Activated naive CD8-positive, alpha-beta T cell treated with anti-CD3 and anti-CD28 coated beads, Interleukin-2, amount 10 ng/mL, durations not matched to agents 7 days and 5 days (primary cell): ENCODE results near the gene PIWIL4. TPM values are rescaled to one million over a fixed set of nuclear protein-coding genes. Genes with fewer than 3 reads are reported as not detected.

Experiments used
- ATAC-seq: fragments of 150-1000 bp; cut with Tn5 transposase; one replicate; pipeline ENCODE4 v1.10.0; 2021; ENCODE audit warnings: low read depth, moderate library complexity
- POLR2A ChIA-PET: fragments of 350-600 bp; sonication (Branson Sonifier 250); formaldehyde crosslinking; loops from one replicate; lab custom pipeline; 2021; ENCODE audit warnings: antibody characterized with exemption; lab: Charles Lee
- DNase-seq: peaks from one replicate; pipeline ENCODE4 v3.0.0; 2021
- H3K27ac Mint-ChIP-seq: one replicate; pipeline ENCODE4 v1.8.0; 2022; ENCODE audit warnings: mild to moderate bottlenecking, mixed read lengths
- H3K27me3 Mint-ChIP-seq: one replicate; pipeline ENCODE4 v1.8.0; 2022; ENCODE audit warnings: mild to moderate bottlenecking, moderate library complexity, mixed read lengths
- H3K36me3 Mint-ChIP-seq: one replicate; pipeline ENCODE4 v1.8.0; 2021; ENCODE audit warnings: mild to moderate bottlenecking, mixed read lengths
- H3K4me1 Mint-ChIP-seq: one replicate; pipeline ENCODE4 v1.8.0; 2021; ENCODE audit warnings: mixed read lengths
- H3K4me3 Mint-ChIP-seq: one replicate; pipeline ENCODE4 v1.8.0; 2022; ENCODE audit warnings: mild to moderate bottlenecking, moderate library complexity, mixed read lengths
- H3K9me3 Mint-ChIP-seq: one replicate; pipeline ENCODE4 v1.8.0; 2021; ENCODE audit warnings: mixed read lengths
- total RNA-seq, 2 experiments: library from RNA; stranded (reverse); gene quantifications; one replicate each; pipeline ENCODE4 v1.2.3, GENCODE V29; 2021

The PIWIL4 gene
- 1 to 10 TPM; 1.1 to 1.5 TPM for total RNA-seq

GRCh38 chr11:94567181-94567670 is at the start of gene PIWIL4:
PIWIL4 (plus strand) TSS chr11:94567368; CDS start chr11:94567519, 151 bp downstream.
- no peak for ATAC-seq
- Mint-ChIP-seq H3K27me3 (no peaks in the 10 kb centered on the region), H3K27ac (no peak within 1 kb of the TSS), H3K36me3 (no peaks in the 10 kb centered on the region), H3K9me3 (no peaks in the 10 kb centered on the region), H3K4me3 (no peak within 1 kb of the TSS), H3K4me1 (no peaks in the 10 kb centered on the region)
- DNase-seq, result no peak
- POLR2A ChIA-PET, result no interaction called here

- no peak for ATAC-seq
- peaks cover 20% of the 10 kb centered on the region for H3K27me3 Mint-ChIP-seq
- POLR2A ChIA-PET, result interaction anchor here (0.7 kb wide), 1 partner anchor 451 kb away, joined by 3 read pairs; no protein-coding TSS in a partner anchor
- DNase-seq, result no peak
- no peak overlapping the region for H3K4me3 Mint-ChIP-seq
- H3K9me3 Mint-ChIP-seq, result no peaks in the 10 kb centered on the region
- no peak overlapping the region for H3K27ac Mint-ChIP-seq
- H3K4me1 Mint-ChIP-seq, result no peaks in the 10 kb centered on the region
- no peaks in the 10 kb centered on the region for H3K36me3 Mint-ChIP-seq
These were observed 48.9 kb upstream of the PIWIL4 start for GRCh38 chr11:94518300-94518699.

- H3K36me3 Mint-ChIP-seq, result no peaks in the 10 kb centered on the region
- H3K4me3 Mint-ChIP-seq, result no peak overlapping the region
- POLR2A ChIA-PET, result no interaction called here
- DNase-seq, result no peak
- peaks cover 18% of the 10 kb centered on the region for H3K27me3 Mint-ChIP-seq
- H3K27ac Mint-ChIP-seq, result no peak overlapping the region
- ATAC-seq, result no peak
- no peaks in the 10 kb centered on the region for H3K4me1 Mint-ChIP-seq
- no peaks in the 10 kb centered on the region for H3K9me3 Mint-ChIP-seq
These were observed 47.6 kb upstream of the PIWIL4 start for GRCh38 chr11:94519478-94520084.

- ATAC-seq (no peak), DNase-seq (no peak)
- POLR2A ChIA-PET, result no interaction called here
- peaks cover 15% of the 10 kb centered on the region for H3K27me3 Mint-ChIP-seq
- no peak overlapping the region for H3K27ac Mint-ChIP-seq
- no peaks in the 10 kb centered on the region for H3K36me3 Mint-ChIP-seq
- H3K9me3 Mint-ChIP-seq, result no peaks in the 10 kb centered on the region
- no peak overlapping the region for H3K4me3 Mint-ChIP-seq
- H3K4me1 Mint-ChIP-seq, result no peaks in the 10 kb centered on the region
These were observed 45.5 kb upstream of the PIWIL4 start for GRCh38 chr11:94521684-94522083.

- Mint-ChIP-seq H3K9me3 (no peaks in the 10 kb centered on the region), H3K27me3 (peaks cover 20% of the 10 kb centered on the region), H3K4me1 (no peaks in the 10 kb centered on the region), H3K36me3 (no peaks in the 10 kb centered on the region), H3K27ac (no peak overlapping the region), H3K4me3 (no peak overlapping the region)
- ATAC-seq (no peak), DNase-seq (no peak)
- POLR2A ChIA-PET, result no interaction called here
These were observed 42.8 kb upstream of the PIWIL4 start for GRCh38 chr11:94524341-94524740.

- Mint-ChIP-seq H3K27me3 (peaks cover 23% of the 10 kb centered on the region), H3K27ac (no peak overlapping the region), H3K36me3 (no peaks in the 10 kb centered on the region), H3K4me1 (no peaks in the 10 kb centered on the region), H3K4me3 (no peak overlapping the region), H3K9me3 (no peaks in the 10 kb centered on the region)
- ATAC-seq (no peak), DNase-seq (no peak)
- POLR2A ChIA-PET, result no interaction called here
These were observed 41.4 kb upstream of the PIWIL4 start for GRCh38 chr11:94525546-94526324.

GRCh38 chr11:94526645-94527438 is 40.3 kb upstream of the PIWIL4 start:
- peaks cover 27% of the 10 kb centered on the region for H3K27me3 Mint-ChIP-seq
- ATAC-seq, result no peak
- H3K36me3 Mint-ChIP-seq, result no peaks in the 10 kb centered on the region
- POLR2A ChIA-PET, result interaction anchor here (0.8 kb wide), 1 partner anchor 15 kb away, joined by 3 read pairs; the partner anchor contains the start of gene C11orf97
- no peak for DNase-seq
- H3K4me1 Mint-ChIP-seq, result no peaks in the 10 kb centered on the region
- H3K9me3 Mint-ChIP-seq, result no peaks in the 10 kb centered on the region
- H3K27ac Mint-ChIP-seq, result no peak overlapping the region
- H3K4me3 Mint-ChIP-seq, result no peak overlapping the region

- H3K9me3 Mint-ChIP-seq, result no peaks in the 10 kb centered on the region
- no peak overlapping the region for H3K27ac Mint-ChIP-seq
- no peaks in the 10 kb centered on the region for H3K4me1 Mint-ChIP-seq
- POLR2A ChIA-PET, result no interaction called here
- H3K27me3 Mint-ChIP-seq, result peaks cover 28% of the 10 kb centered on the region
- no peak overlapping the region for H3K4me3 Mint-ChIP-seq
- no peak for DNase-seq
- H3K36me3 Mint-ChIP-seq, result no peaks in the 10 kb centered on the region
- no peak for ATAC-seq
These were observed 38.6 kb upstream of the PIWIL4 start for GRCh38 chr11:94528551-94528950.

GRCh38 chr11:94532211-94532610 is 35.0 kb upstream of the PIWIL4 start:
- ATAC-seq, result no peak
- Mint-ChIP-seq H3K9me3 (no peaks in the 10 kb centered on the region), H3K4me3 (no peak overlapping the region), H3K27ac (no peak overlapping the region), H3K36me3 (no peaks in the 10 kb centered on the region), H3K4me1 (peaks cover 1% of the 10 kb centered on the region), H3K27me3 (peaks cover 20% of the 10 kb centered on the region)
- POLR2A ChIA-PET, result no interaction called here
- DNase-seq, result no peak

- no peak overlapping the region for H3K4me3 Mint-ChIP-seq
- no peaks in the 10 kb centered on the region for H3K36me3 Mint-ChIP-seq
- no peak overlapping the region for H3K27ac Mint-ChIP-seq
- H3K27me3 Mint-ChIP-seq, result peaks cover 25% of the 10 kb centered on the region
- H3K9me3 Mint-ChIP-seq, result no peaks in the 10 kb centered on the region
- POLR2A ChIA-PET, result no interaction called here
- H3K4me1 Mint-ChIP-seq, result peaks cover 1% of the 10 kb centered on the region
- DNase-seq, result no peak
- no peak for ATAC-seq
These were observed 34.0 kb upstream of the PIWIL4 start for GRCh38 chr11:94533206-94533605.

GRCh38 chr11:94533696-94534630 is 33.2 kb upstream of the PIWIL4 start:
- no peak overlapping the region for H3K27ac Mint-ChIP-seq

GRCh38 chr11:94536386-94536785 is 30.8 kb upstream of the PIWIL4 start:
- Mint-ChIP-seq H3K27me3 (peaks cover 14% of the 10 kb centered on the region), H3K4me1 (peaks cover 4% of the 10 kb centered on the region), H3K27ac (no peak overlapping the region), H3K36me3 (no peaks in the 10 kb centered on the region), H3K4me3 (no peak overlapping the region), H3K9me3 (no peaks in the 10 kb centered on the region)
- DNase-seq (no peak), ATAC-seq (no peak)
- POLR2A ChIA-PET, result no interaction called here

More at GRCh38 chr11:94533696-94534630, 33.2 kb upstream of the PIWIL4 start:
- no peak for DNase-seq
- Mint-ChIP-seq H3K36me3 (no peaks in the 10 kb centered on the region), H3K4me3 (no peak overlapping the region), H3K27me3 (peaks cover 23% of the 10 kb centered on the region), H3K9me3 (no peaks in the 10 kb centered on the region), H3K4me1 (peaks cover 1% of the 10 kb centered on the region)
- POLR2A ChIA-PET, result interaction anchor here (0.6 kb wide), 1 partner anchor 18 kb away, joined by 5 read pairs; no protein-coding TSS in a partner anchor
- no peak for ATAC-seq
